Activated CD4-positive, alpha-beta memory T cell treated with anti-CD3 and anti-CD28 coated beads, Interleukin-2, amount 10 ng/mL, durations not matched to agents 7 days and 5 days (primary cell): Measurements from ENCODE around the gene ABI3BP. TPM values are rescaled to one million over a fixed set of nuclear protein-coding genes. Genes with fewer than 3 reads are reported as not detected.

ENCODE experiments used
- CTCF ChIA-PET: fragments of 350-600 bp; sonication (Branson Sonifier 250); formaldehyde crosslinking; loops from one replicate; lab custom pipeline; 2021; ENCODE audit warnings: antibody characterized with exemption, inconsistent platforms; lab: Charles Lee
- POLR2A ChIA-PET: fragments of 350-600 bp; sonication (Branson Sonifier 250); formaldehyde crosslinking; loops from one replicate; lab custom pipeline; 2021; ENCODE audit warnings: antibody characterized with exemption; lab: Charles Lee
- DNase-seq: peaks from one replicate; pipeline ENCODE4 v3.0.0-alpha.2; 2020
- H3K27ac Mint-ChIP-seq: one replicate; pipeline ENCODE4 v1.8.0; 2021; ENCODE audit warnings: mild to moderate bottlenecking, mixed read lengths
- H3K27me3 Mint-ChIP-seq: one replicate; pipeline ENCODE4 v1.8.0; 2021; ENCODE audit warnings: mixed read lengths
- H3K36me3 Mint-ChIP-seq: one replicate; pipeline ENCODE4 v1.8.0; 2021; ENCODE audit warnings: low read depth, mixed read lengths
- H3K4me1 Mint-ChIP-seq: one replicate; pipeline ENCODE4 v1.8.0; 2021; ENCODE audit warnings: mixed read lengths
- H3K4me3 Mint-ChIP-seq: one replicate; pipeline ENCODE4 v1.8.0; 2021; ENCODE audit warnings: mild to moderate bottlenecking, mixed read lengths
- H3K9me3 Mint-ChIP-seq: one replicate; pipeline ENCODE4 v1.8.0; 2021; ENCODE audit warnings: mixed read lengths
- total RNA-seq, 2 experiments: library from RNA; stranded (reverse); gene quantifications; one replicate each; pipeline ENCODE4 v1.2.3, GENCODE V29; 2021

ABI3BP gene
- total RNA-seq, 2 experiments from 2014 or later, result not detected

GRCh38 chr3:100756441-100756840, 236.8 kb downstream of the ABI3BP start:
- no peak overlapping the region for H3K4me3 Mint-ChIP-seq
- ChIA-PET CTCF (no interaction called here), POLR2A (no interaction called here)
- no peaks in the 10 kb centered on the region for H3K4me1 Mint-ChIP-seq
- H3K27me3 Mint-ChIP-seq, result no peaks in the 10 kb centered on the region
- no peak for DNase-seq
- no peak overlapping the region for H3K27ac Mint-ChIP-seq
- H3K9me3 Mint-ChIP-seq, result no peaks in the 10 kb centered on the region
- peaks cover 33% of the 10 kb centered on the region for H3K36me3 Mint-ChIP-seq

GRCh38 chr3:100754563-100755334, 238.5 kb downstream of the ABI3BP start:
- H3K9me3 Mint-ChIP-seq, result no peaks in the 10 kb centered on the region
- H3K27ac Mint-ChIP-seq, result no peak overlapping the region
- ChIA-PET CTCF (no interaction called here), POLR2A (no interaction called here)
- DNase-seq, result no peak
- H3K4me3 Mint-ChIP-seq, result no peak overlapping the region
- H3K27me3 Mint-ChIP-seq, result no peaks in the 10 kb centered on the region
- no peaks in the 10 kb centered on the region for H3K4me1 Mint-ChIP-seq
- peaks cover 43% of the 10 kb centered on the region for H3K36me3 Mint-ChIP-seq

GRCh38 chr3:100753846-100754245, 239.4 kb downstream of the ABI3BP start:
- no peaks in the 10 kb centered on the region for H3K4me1 Mint-ChIP-seq
- H3K27ac Mint-ChIP-seq, result no peak overlapping the region
- no peak for DNase-seq
- ChIA-PET CTCF (no interaction called here), POLR2A (no interaction called here)
- no peaks in the 10 kb centered on the region for H3K27me3 Mint-ChIP-seq
- no peaks in the 10 kb centered on the region for H3K9me3 Mint-ChIP-seq
- peaks cover 45% of the 10 kb centered on the region for H3K36me3 Mint-ChIP-seq
- no peak overlapping the region for H3K4me3 Mint-ChIP-seq

GRCh38 chr3:100748967-100749366, 244.3 kb downstream of the ABI3BP start:
- H3K36me3 Mint-ChIP-seq, result peaks cover 71% of the 10 kb centered on the region
- ChIA-PET CTCF (no interaction called here), POLR2A (no interaction called here)
- H3K4me3 Mint-ChIP-seq, result no peak overlapping the region
- no peaks in the 10 kb centered on the region for H3K9me3 Mint-ChIP-seq
- no peaks in the 10 kb centered on the region for H3K4me1 Mint-ChIP-seq
- DNase-seq, result no peak
- H3K27ac Mint-ChIP-seq, result no peak overlapping the region
- no peaks in the 10 kb centered on the region for H3K27me3 Mint-ChIP-seq

- CTCF ChIA-PET, result no interaction called here
- H3K4me1 Mint-ChIP-seq, result no peaks in the 10 kb centered on the region
- no peaks in the 10 kb centered on the region for H3K9me3 Mint-ChIP-seq
- no peak overlapping the region for H3K4me3 Mint-ChIP-seq
- peaks cover 66% of the 10 kb centered on the region for H3K36me3 Mint-ChIP-seq
- no peaks in the 10 kb centered on the region for H3K27me3 Mint-ChIP-seq
- no peak for DNase-seq
- POLR2A ChIA-PET, result no interaction called here
- no peak overlapping the region for H3K27ac Mint-ChIP-seq
These were observed 245.0 kb downstream of the ABI3BP start for GRCh38 chr3:100748220-100748619.

GRCh38 chr3:100746092-100746491, 247.1 kb downstream of the ABI3BP start:
- Mint-ChIP-seq H3K9me3 (no peaks in the 10 kb centered on the region), H3K4me1 (no peaks in the 10 kb centered on the region), H3K4me3 (no peak overlapping the region), H3K27me3 (no peaks in the 10 kb centered on the region), H3K36me3 (peaks cover 56% of the 10 kb centered on the region), H3K27ac (no peak overlapping the region)
- POLR2A ChIA-PET, result no interaction called here
- no peak for DNase-seq
- CTCF ChIA-PET, result interaction anchor here (1.0 kb wide), 1 partner anchor 35 kb away, joined by 3 read pairs; no protein-coding TSS in a partner anchor

GRCh38 chr3:100745617-100746016, 247.6 kb downstream of the ABI3BP start:
- H3K36me3 Mint-ChIP-seq, result peaks cover 53% of the 10 kb centered on the region
- CTCF ChIA-PET, result interaction anchor here (1.0 kb wide), 1 partner anchor 34 kb away, joined by 3 read pairs; no protein-coding TSS in a partner anchor
- H3K27me3 Mint-ChIP-seq, result no peaks in the 10 kb centered on the region
- no peaks in the 10 kb centered on the region for H3K9me3 Mint-ChIP-seq
- H3K4me3 Mint-ChIP-seq, result no peak overlapping the region
- H3K27ac Mint-ChIP-seq, result no peak overlapping the region
- no peak for DNase-seq
- POLR2A ChIA-PET, result no interaction called here
- H3K4me1 Mint-ChIP-seq, result no peaks in the 10 kb centered on the region

GRCh38 chr3:100744671-100745070, 248.6 kb downstream of the ABI3BP start:
- no peak for DNase-seq

GRCh38 chr3:100743535-100743934, 249.7 kb downstream of the ABI3BP start:
- Mint-ChIP-seq H3K36me3 (peaks cover 52% of the 10 kb centered on the region), H3K4me3 (no peak overlapping the region), H3K4me1 (no peaks in the 10 kb centered on the region), H3K9me3 (no peaks in the 10 kb centered on the region), H3K27ac (no peak overlapping the region), H3K27me3 (no peaks in the 10 kb centered on the region)
- POLR2A ChIA-PET, result no interaction called here
- no peak for DNase-seq
- CTCF ChIA-PET, result interaction anchor here (0.9 kb wide), 1 partner anchor 53 kb away, joined by 3 read pairs; no protein-coding TSS in a partner anchor

More at GRCh38 chr3:100744671-100745070, 248.6 kb downstream of the ABI3BP start:
- Mint-ChIP-seq H3K4me1 (no peaks in the 10 kb centered on the region), H3K9me3 (no peaks in the 10 kb centered on the region), H3K4me3 (no peak overlapping the region), H3K27ac (no peak overlapping the region), H3K27me3 (no peaks in the 10 kb centered on the region), H3K36me3 (peaks cover 51% of the 10 kb centered on the region)
- ChIA-PET CTCF (no interaction called here), POLR2A (no interaction called here)

GRCh38 chr3:100740207-100740606, 253.0 kb downstream of the ABI3BP start:
- POLR2A ChIA-PET, result no interaction called here
- Mint-ChIP-seq H3K4me3 (no peak overlapping the region), H3K27me3 (no peaks in the 10 kb centered on the region), H3K36me3 (peaks cover 48% of the 10 kb centered on the region), H3K27ac (no peak overlapping the region), H3K4me1 (no peaks in the 10 kb centered on the region), H3K9me3 (no peaks in the 10 kb centered on the region)
- no peak for DNase-seq
- CTCF ChIA-PET, result no interaction called here

GRCh38 chr3:100737334-100737733, 255.9 kb downstream of the ABI3BP start:
- Mint-ChIP-seq H3K27me3 (no peaks in the 10 kb centered on the region), H3K9me3 (no peaks in the 10 kb centered on the region), H3K27ac (no peak overlapping the region), H3K4me1 (peaks cover 3% of the 10 kb centered on the region), H3K36me3 (peaks cover 57% of the 10 kb centered on the region), H3K4me3 (no peak overlapping the region)
- CTCF ChIA-PET, result no interaction called here
- DNase-seq, result no peak
- POLR2A ChIA-PET, result no interaction called here

- no peak overlapping the region for H3K27ac Mint-ChIP-seq
- H3K27me3 Mint-ChIP-seq, result no peaks in the 10 kb centered on the region
- H3K36me3 Mint-ChIP-seq, result peaks cover 56% of the 10 kb centered on the region
- no peak for DNase-seq
- H3K4me3 Mint-ChIP-seq, result no peak overlapping the region
- ChIA-PET POLR2A (no interaction called here), CTCF (no interaction called here)
- H3K4me1 Mint-ChIP-seq, result peaks cover 12% of the 10 kb centered on the region
- no peaks in the 10 kb centered on the region for H3K9me3 Mint-ChIP-seq
These were observed 260.8 kb downstream of the ABI3BP start for GRCh38 chr3:100732435-100732834.

GRCh38 chr3:100730524-100730923, 262.7 kb downstream of the ABI3BP start:
- no peak for DNase-seq
- ChIA-PET POLR2A (no interaction called here), CTCF (no interaction called here)
- Mint-ChIP-seq H3K4me1 (peaks cover 30% of the 10 kb centered on the region), H3K9me3 (no peaks in the 10 kb centered on the region), H3K27me3 (no peaks in the 10 kb centered on the region), H3K36me3 (peaks cover 56% of the 10 kb centered on the region), H3K27ac (no peak overlapping the region), H3K4me3 (no peak overlapping the region)

GRCh38 chr3:100726706-100727105, 266.5 kb downstream of the ABI3BP start:
- POLR2A ChIA-PET, result interaction anchor here (1.7 kb wide), 1 partner anchor 16 kb away, joined by 11 read pairs; no protein-coding TSS in a partner anchor
- H3K4me1 Mint-ChIP-seq, result peaks cover 28% of the 10 kb centered on the region

More at GRCh38 chr3:100726706-100727105, 266.5 kb downstream of the ABI3BP start:
- DNase-seq, result no peak
- CTCF ChIA-PET, result interaction anchor here (0.8 to 2.4 kb wide), 2 partner anchors 9 to 17 kb away, joined by 3 to 6 read pairs; no protein-coding TSS in a partner anchor
- Mint-ChIP-seq H3K9me3 (no peaks in the 10 kb centered on the region), H3K27ac (peak overlapping the region; percentile 50), H3K36me3 (peaks cover 56% of the 10 kb centered on the region), H3K4me3 (no peak overlapping the region), H3K27me3 (no peaks in the 10 kb centered on the region)
